Prostate gland (tissue), 2 donors: ENCODE results near the gene PWWP2B.

ENCODE experiments used
- POLR2A ChIP-seq: fragments of 450-650 bp; IDR thresholded peaks from one replicate; pipeline ENCODE4 v1.6.1; 2016; ENCODE audit warnings: antibody characterized with exemption, mild to moderate bottlenecking
- POLR2AphosphoS5 ChIP-seq: sonication (generic); formaldehyde crosslinking; IDR thresholded peaks from one replicate; pipeline ENCODE4 v1.6.1; 2017; ENCODE audit warnings: antibody characterized with exemption
- TF ChIP-seq, protein P1 (sequence below), 4 experiments: fragments of 200-600 bp in 2 of 4; fragments of 450-650 bp in 2 of 4; sonication (generic) in 2 of 4; IDR thresholded peaks; 1 replicate in 3 of 4; 2 replicates in 1 of 4; pipeline ENCODE4 v1.5.1; 2016 to 2019; ENCODE audit warnings: antibody characterized with exemption in 4 of 4, mild to moderate bottlenecking in 2 of 4, moderate library complexity in 2 of 4

DNA sequence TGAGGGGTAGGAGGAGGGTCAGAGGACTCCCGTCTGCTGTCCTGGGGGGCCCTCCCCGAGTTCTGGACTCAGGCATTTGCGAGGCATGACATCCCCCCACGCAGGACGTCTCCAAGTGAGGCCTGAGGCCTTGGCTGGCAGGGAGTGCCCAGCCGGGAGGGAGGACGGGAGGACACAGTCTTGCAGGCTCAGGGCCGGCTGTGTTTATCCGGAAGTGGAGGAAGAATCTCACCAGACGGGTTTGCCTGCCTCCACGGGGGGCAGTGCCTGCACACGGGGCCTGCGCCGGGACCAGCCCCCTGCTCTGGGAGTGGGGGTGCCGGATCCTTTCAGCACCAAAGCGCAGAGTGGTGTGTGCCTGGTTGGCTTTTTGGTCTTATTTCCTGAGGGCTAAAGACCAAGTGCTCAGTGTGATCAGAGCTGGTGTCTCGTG is 10.9 kb downstream of the PWWP2B start:
- TF ChIP-seq, protein P1, sequence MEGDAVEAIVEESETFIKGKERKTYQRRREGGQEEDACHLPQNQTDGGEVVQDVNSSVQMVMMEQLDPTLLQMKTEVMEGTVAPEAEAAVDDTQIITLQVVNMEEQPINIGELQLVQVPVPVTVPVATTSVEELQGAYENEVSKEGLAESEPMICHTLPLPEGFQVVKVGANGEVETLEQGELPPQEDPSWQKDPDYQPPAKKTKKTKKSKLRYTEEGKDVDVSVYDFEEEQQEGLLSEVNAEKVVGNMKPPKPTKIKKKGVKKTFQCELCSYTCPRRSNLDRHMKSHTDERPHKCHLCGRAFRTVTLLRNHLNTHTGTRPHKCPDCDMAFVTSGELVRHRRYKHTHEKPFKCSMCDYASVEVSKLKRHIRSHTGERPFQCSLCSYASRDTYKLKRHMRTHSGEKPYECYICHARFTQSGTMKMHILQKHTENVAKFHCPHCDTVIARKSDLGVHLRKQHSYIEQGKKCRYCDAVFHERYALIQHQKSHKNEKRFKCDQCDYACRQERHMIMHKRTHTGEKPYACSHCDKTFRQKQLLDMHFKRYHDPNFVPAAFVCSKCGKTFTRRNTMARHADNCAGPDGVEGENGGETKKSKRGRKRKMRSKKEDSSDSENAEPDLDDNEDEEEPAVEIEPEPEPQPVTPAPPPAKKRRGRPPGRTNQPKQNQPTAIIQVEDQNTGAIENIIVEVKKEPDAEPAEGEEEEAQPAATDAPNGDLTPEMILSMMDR (IDR thresholded peaks at IDR 0.05): peak in 2 of 4 experiments; percentile 33 to 35
- TF ChIP-seq POLR2A: peak; percentile 64
- TF ChIP-seq POLR2AphosphoS5: peak; percentile 95
